T-helper 1 cell treated with Interleukin-12 subunit alpha and Interleukin-12 subunit beta and Interleukin-4 antibody, amounts not matched to agents 30 μg/mL and 1 μg/mL, for 36 hours (primary cell): Measurements from ENCODE around the gene TRAF2.
A peak's percentile ranks its signal among the peaks of the same experiment; 100 is the strongest.

Experiments used
- H3K27ac Mint-ChIP-seq: one replicate; pipeline ENCODE4 v1.8.0; 2021; ENCODE audit warnings: mild to moderate bottlenecking, mixed read lengths
- H3K27me3 Mint-ChIP-seq: one replicate; pipeline ENCODE4 v1.8.0; 2021; ENCODE audit warnings: low read depth, mixed read lengths
- H3K36me3 Mint-ChIP-seq: one replicate; pipeline ENCODE4 v1.8.0; 2021; ENCODE audit warnings: low read depth, mixed read lengths
- H3K4me1 Mint-ChIP-seq: one replicate; pipeline ENCODE4 v1.8.0; 2021; ENCODE audit warnings: low read depth, mixed read lengths
- H3K4me3 Mint-ChIP-seq: one replicate; pipeline ENCODE4 v1.8.0; 2021; ENCODE audit warnings: mild to moderate bottlenecking, moderate library complexity, mixed read lengths
- H3K9me3 Mint-ChIP-seq: one replicate; pipeline ENCODE4 v1.8.0; 2021; ENCODE audit warnings: mixed read lengths

Gene TRAF2

GRCh38 chr9:136945333-136946227, 59.3 kb downstream of the TRAF2 start:
- no peaks in the 10 kb centered on the region for H3K9me3 Mint-ChIP-seq
- H3K4me1 Mint-ChIP-seq, result peaks cover 3% of the 10 kb centered on the region
- peak overlapping the region; percentile 66 for H3K4me3 Mint-ChIP-seq
- H3K27me3 Mint-ChIP-seq, result no peaks in the 10 kb centered on the region
- peaks cover 6% of the 10 kb centered on the region for H3K36me3 Mint-ChIP-seq
- no peak overlapping the region for H3K27ac Mint-ChIP-seq

- H3K27me3 Mint-ChIP-seq, result no peaks in the 10 kb centered on the region
- no peak overlapping the region for H3K4me3 Mint-ChIP-seq
- H3K27ac Mint-ChIP-seq, result no peak overlapping the region
- peaks cover 3% of the 10 kb centered on the region for H3K36me3 Mint-ChIP-seq
- H3K4me1 Mint-ChIP-seq, result peaks cover 3% of the 10 kb centered on the region
- H3K9me3 Mint-ChIP-seq, result no peaks in the 10 kb centered on the region
Observed at GRCh38 chr9:136946228-136947027, 60.1 kb downstream of the TRAF2 start.

GRCh38 chr9:136947028-136947891, 60.9 kb downstream of the TRAF2 start:
- H3K4me1 Mint-ChIP-seq, result peaks cover 3% of the 10 kb centered on the region
- H3K9me3 Mint-ChIP-seq, result no peaks in the 10 kb centered on the region
- H3K4me3 Mint-ChIP-seq, result no peak overlapping the region
- H3K36me3 Mint-ChIP-seq, result no peaks in the 10 kb centered on the region
- H3K27me3 Mint-ChIP-seq, result no peaks in the 10 kb centered on the region
- no peak overlapping the region for H3K27ac Mint-ChIP-seq

- Mint-ChIP-seq H3K36me3 (no peaks in the 10 kb centered on the region), H3K27me3 (no peaks in the 10 kb centered on the region), H3K4me3 (peak overlapping the region; percentile 40), H3K9me3 (no peaks in the 10 kb centered on the region), H3K4me1 (peaks cover 3% of the 10 kb centered on the region), H3K27ac (no peak overlapping the region)
Observed at GRCh38 chr9:136947955-136948510, 61.7 kb downstream of the TRAF2 start.

GRCh38 chr9:136949239-136949816, 63.0 kb downstream of the TRAF2 start:
- H3K9me3 Mint-ChIP-seq, result no peaks in the 10 kb centered on the region
- peaks cover 3% of the 10 kb centered on the region for H3K4me1 Mint-ChIP-seq
- H3K4me3 Mint-ChIP-seq, result peak overlapping the region; percentile 82
- peak overlapping the region; percentile 73 for H3K27ac Mint-ChIP-seq
- no peaks in the 10 kb centered on the region for H3K36me3 Mint-ChIP-seq
- H3K27me3 Mint-ChIP-seq, result no peaks in the 10 kb centered on the region

- no peaks in the 10 kb centered on the region for H3K36me3 Mint-ChIP-seq
- no peaks in the 10 kb centered on the region for H3K9me3 Mint-ChIP-seq
- peak overlapping the region; percentile 86 for H3K27ac Mint-ChIP-seq
- H3K27me3 Mint-ChIP-seq, result no peaks in the 10 kb centered on the region
- H3K4me1 Mint-ChIP-seq, result no peaks in the 10 kb centered on the region
- H3K4me3 Mint-ChIP-seq, result peak overlapping the region; percentile 86
Observed at GRCh38 chr9:136949817-136950655, 63.7 kb downstream of the TRAF2 start.

GRCh38 chr9:136950656-136951276, 64.5 kb downstream of the TRAF2 start:
- peak overlapping the region; percentile 86 for H3K4me3 Mint-ChIP-seq
- H3K4me1 Mint-ChIP-seq, result no peaks in the 10 kb centered on the region
- no peaks in the 10 kb centered on the region for H3K36me3 Mint-ChIP-seq
- H3K27me3 Mint-ChIP-seq, result no peaks in the 10 kb centered on the region
- peak overlapping the region; percentile 86 for H3K27ac Mint-ChIP-seq
- H3K9me3 Mint-ChIP-seq, result no peaks in the 10 kb centered on the region

- H3K4me1 Mint-ChIP-seq, result no peaks in the 10 kb centered on the region
- H3K9me3 Mint-ChIP-seq, result peaks cover 7% of the 10 kb centered on the region
- H3K4me3 Mint-ChIP-seq, result no peak within 1 kb of the TSS
- no peaks in the 10 kb centered on the region for H3K27me3 Mint-ChIP-seq
- H3K36me3 Mint-ChIP-seq, result no peaks in the 10 kb centered on the region
- H3K27ac Mint-ChIP-seq, result no peak within 1 kb of the TSS
Observed at GRCh38 chr9:136951541-136952320, 65.4 kb downstream of the TRAF2 start, which contains the start of gene LCN12. LCN12 (plus strand) TSS chr9:136952273; CDS start chr9:136952328, 55 bp downstream.

GRCh38 chr9:136952321-136952850, 66.1 kb downstream of the TRAF2 start:
- Mint-ChIP-seq H3K27ac (no peak overlapping the region), H3K9me3 (peaks cover 9% of the 10 kb centered on the region), H3K4me1 (no peaks in the 10 kb centered on the region), H3K4me3 (no peak overlapping the region), H3K27me3 (no peaks in the 10 kb centered on the region), H3K36me3 (no peaks in the 10 kb centered on the region)

- no peak overlapping the region for H3K4me3 Mint-ChIP-seq
- H3K9me3 Mint-ChIP-seq, result peaks cover 9% of the 10 kb centered on the region
- no peaks in the 10 kb centered on the region for H3K27me3 Mint-ChIP-seq
- no peaks in the 10 kb centered on the region for H3K4me1 Mint-ChIP-seq
- no peak overlapping the region for H3K27ac Mint-ChIP-seq
- H3K36me3 Mint-ChIP-seq, result no peaks in the 10 kb centered on the region
Observed at GRCh38 chr9:136952876-136953770, 66.8 kb downstream of the TRAF2 start.

GRCh38 chr9:136953771-136954269, 67.5 kb downstream of the TRAF2 start:
- H3K27ac Mint-ChIP-seq, result no peak overlapping the region
- peaks cover 9% of the 10 kb centered on the region for H3K9me3 Mint-ChIP-seq
- no peaks in the 10 kb centered on the region for H3K4me1 Mint-ChIP-seq
- H3K4me3 Mint-ChIP-seq, result no peak overlapping the region
- H3K36me3 Mint-ChIP-seq, result no peaks in the 10 kb centered on the region
- H3K27me3 Mint-ChIP-seq, result no peaks in the 10 kb centered on the region
